HepG2 (cell line): ENCODE data around the gene RBM28. TPM values are rescaled to one million over a fixed set of nuclear protein-coding genes. Genes with fewer than 3 reads are reported as not detected.

Experiments used
- MTA1 ChIP-seq: sonication (generic); formaldehyde crosslinking; IDR thresholded peaks from 2 replicates; pipeline ENCODE4 v1.4.0; 2020; ENCODE audit warnings: missing genetic modification reagents, mild to moderate bottlenecking, borderline replicate concordance
- POLR2A ChIP-seq, 2 experiments: IDR thresholded peaks; 2 replicates each; pipeline ENCODE4 v1.6.1; 2011; ENCODE audit warnings: low read depth in 2 of 2, low read length in 2 of 2, mild to moderate bottlenecking in 1 of 2, moderate library complexity in 1 of 2; ENCODE audit not compliant: insufficient read depth in 1 of 2
- TCF12 ChIP-seq, 2 experiments: fragments of 450-650 bp in 1 of 2; sonication (generic) in 1 of 2; formaldehyde crosslinking in 1 of 2; IDR thresholded peaks; 2 replicates each; pipeline versions ENCODE4 v1.6.1 to v1.8.0; 2017 to 2022; ENCODE audit warnings: antibody characterized with exemption in 1 of 2, mild to moderate bottlenecking in 1 of 2, missing genetic modification reagents in 1 of 2, moderate library complexity in 1 of 2
- TCF7 ChIP-seq: sonication (generic); IDR thresholded peaks from 2 replicates; pipeline ENCODE4 v1.6.1; 2016; ENCODE audit warnings: antibody characterized with exemption, low read depth
- ZBTB46 ChIP-seq: sonication (generic); formaldehyde crosslinking; IDR thresholded peaks from 2 replicates; pipeline ENCODE4 v1.4.0; 2020; ENCODE audit warnings: mild to moderate bottlenecking, missing genetic modification reagents, borderline replicate concordance
- ZC3H4 ChIP-seq: sonication (generic); formaldehyde crosslinking; IDR thresholded peaks from 2 replicates; pipeline ENCODE4 v1.4.0; 2020; ENCODE audit warnings: missing genetic modification reagents, borderline replicate concordance
- ZNF180 ChIP-seq: sonication (generic); formaldehyde crosslinking; IDR thresholded peaks from 2 replicates; pipeline ENCODE4 v1.4.0; 2020; ENCODE audit warnings: low read depth, missing genetic modification reagents, borderline replicate concordance
- ZNF572 ChIP-seq: sonication (generic); formaldehyde crosslinking; IDR thresholded peaks from 2 replicates; pipeline ENCODE4 v1.5.1; 2020; ENCODE audit warnings: mild to moderate bottlenecking, missing genetic modification reagents
- ZNF775 ChIP-seq: sonication (generic); formaldehyde crosslinking; IDR thresholded peaks from 2 replicates; pipeline ENCODE4 v1.4.0; 2020; ENCODE audit warnings: missing genetic modification reagents, mild to moderate bottlenecking, moderate library complexity, borderline replicate concordance
- polyA plus RNA-seq, 8 experiments: library from polyadenylated mRNA; depleted of rRNA in 3 of 8; stranded (reverse) in 7 of 8; unstranded in 1 of 8; fragments of >200 nt; fragmentation: Illumina TruSeq in 4 of 8; extraction: Trizol in 4 of 8; gene quantifications; 2 replicates each; pipeline versions ENCODE4 v1.2.1 to v1.2.3, GENCODE V29; 2011 to 2016; ENCODE audit warnings: low read depth in 4 of 8, missing spikeins in 1 of 8, mixed read lengths in 1 of 8; ENCODE audit not compliant: insufficient read depth in 1 of 8
- total RNA-seq, 5 experiments: library from RNA; depleted of rRNA; stranded (reverse); fragments of >200 nt; fragmentation: Illumina TruSeq; extraction: Trizol; gene quantifications; 2 replicates each; pipeline ENCODE4 v1.2.3, GENCODE V29; 2016; ENCODE audit warnings: low read depth in 1 of 5
- TF ChIP-seq, protein P1 (sequence below): sonication (generic); formaldehyde crosslinking; IDR thresholded peaks from 2 replicates; pipeline ENCODE4 v1.5.0; 2020; ENCODE audit warnings: mild to moderate bottlenecking, missing genetic modification reagents
- TF ChIP-seq, protein P2 (sequence below): sonication (generic); formaldehyde crosslinking; IDR thresholded peaks from 2 replicates; pipeline ENCODE4 v1.5.0; 2020; ENCODE audit warnings: missing genetic modification reagents, mild to moderate bottlenecking, borderline replicate concordance

The RBM28 gene
- total and polyA plus RNA-seq, 2 of the 13 experiments (the other 11 are each of a cell fraction or from before 2014, with no cell fraction given), result 20.5 to 49.0 TPM

DNA sequence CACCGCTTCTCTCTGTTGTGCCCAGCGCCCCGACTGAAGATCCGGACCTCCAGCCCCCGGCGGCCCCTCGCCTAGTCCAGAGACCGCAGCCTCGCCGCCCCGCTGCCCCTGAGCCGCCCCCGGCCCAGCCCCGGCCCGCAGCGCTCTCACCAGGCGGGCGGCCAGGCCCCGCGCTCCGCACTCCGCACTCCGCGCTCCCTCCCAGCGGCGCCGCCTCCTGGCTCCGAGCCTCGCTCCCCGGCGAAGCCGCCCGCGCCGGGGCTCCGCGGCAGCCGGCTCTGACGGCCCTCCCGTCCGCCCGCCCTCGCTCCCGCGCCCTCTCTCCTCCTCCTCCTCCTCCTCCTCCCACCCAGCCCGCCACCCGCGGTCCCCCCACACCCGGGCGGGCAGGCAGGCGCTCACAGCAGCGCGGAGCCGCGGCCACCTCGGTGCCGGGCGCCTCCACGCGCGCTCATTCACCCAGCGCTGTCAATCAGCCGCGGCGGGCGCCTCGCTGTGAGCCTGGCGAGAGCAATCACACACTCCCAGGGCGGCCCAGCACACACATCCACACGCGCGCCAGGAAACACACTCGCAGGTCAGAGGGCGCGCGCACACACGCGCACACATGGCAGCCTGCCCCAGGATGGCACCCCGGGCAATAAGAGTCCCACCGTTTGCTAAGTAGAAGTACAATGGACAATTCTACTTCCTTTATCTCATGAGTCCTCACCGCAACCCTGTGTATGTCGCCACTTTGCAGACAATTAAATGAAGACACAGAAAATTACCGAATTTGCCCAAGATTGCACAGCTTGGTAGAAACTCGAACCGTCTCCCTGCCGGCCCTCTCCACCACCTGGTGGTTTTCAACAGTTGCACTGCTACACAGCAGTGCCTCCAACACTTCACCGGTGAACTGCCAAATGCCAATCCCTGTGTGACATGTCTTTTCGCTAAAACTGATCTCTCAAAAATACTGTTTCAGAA is 18.0 kb upstream of the RBM28 start, which contains the start of gene PRRT4 (continued):
- TF ChIP-seq ZBTB46, result no peak
- TF ChIP-seq ZNF572, result no peak
- no peak for TF ChIP-seq ZNF180 (CRISPR knock-in tag)
- TF ChIP-seq TCF7, result no peak
- 0 out of 2 replicates have a peak, but pooled peaks have one; percentile 18 for TF ChIP-seq MTA1
- no peak for TF ChIP-seq ZNF775 (CRISPR knock-in tag)
- TF ChIP-seq ZC3H4 (CRISPR knock-in tag), result no peak
- TF ChIP-seq, protein P1, sequence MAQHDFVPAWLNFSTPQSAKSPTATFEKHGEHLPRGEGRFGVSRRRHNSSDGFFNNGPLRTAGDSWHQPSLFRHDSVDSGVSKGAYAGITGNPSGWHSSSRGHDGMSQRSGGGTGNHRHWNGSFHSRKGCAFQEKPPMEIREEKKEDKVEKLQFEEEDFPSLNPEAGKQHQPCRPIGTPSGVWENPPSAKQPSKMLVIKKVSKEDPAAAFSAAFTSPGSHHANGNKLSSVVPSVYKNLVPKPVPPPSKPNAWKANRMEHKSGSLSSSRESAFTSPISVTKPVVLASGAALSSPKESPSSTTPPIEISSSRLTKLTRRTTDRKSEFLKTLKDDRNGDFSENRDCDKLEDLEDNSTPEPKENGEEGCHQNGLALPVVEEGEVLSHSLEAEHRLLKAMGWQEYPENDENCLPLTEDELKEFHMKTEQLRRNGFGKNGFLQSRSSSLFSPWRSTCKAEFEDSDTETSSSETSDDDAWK, result no peak
- TF ChIP-seq, protein P2, sequence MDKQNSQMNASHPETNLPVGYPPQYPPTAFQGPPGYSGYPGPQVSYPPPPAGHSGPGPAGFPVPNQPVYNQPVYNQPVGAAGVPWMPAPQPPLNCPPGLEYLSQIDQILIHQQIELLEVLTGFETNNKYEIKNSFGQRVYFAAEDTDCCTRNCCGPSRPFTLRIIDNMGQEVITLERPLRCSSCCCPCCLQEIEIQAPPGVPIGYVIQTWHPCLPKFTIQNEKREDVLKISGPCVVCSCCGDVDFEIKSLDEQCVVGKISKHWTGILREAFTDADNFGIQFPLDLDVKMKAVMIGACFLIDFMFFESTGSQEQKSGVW (CRISPR knock-in tag), result no peak
- TF ChIP-seq TCF12 (IDR thresholded peaks at IDR 0.05), result no peak
- no peak for TF ChIP-seq TCF12 (CRISPR knock-in tag; IDR thresholded peaks at IDR 0.05)
- TF ChIP-seq POLR2A (IDR thresholded peaks at IDR 0.05; ENCODE audit: insufficient read depth in 1 of 2, low read depth in 2 of 2, low read length in 2 of 2), result no peak
